IMR-90 (cell line): Measurements from ENCODE around the gene PGGHG. TPM values are rescaled to one million over a fixed set of nuclear protein-coding genes. Genes with fewer than 3 reads are reported as not detected.

Experiments used
- ATAC-seq: fragments of 200-7000 bp; cut with Tn5 transposase; 2 replicates; pipeline ENCODE4 v1.9.1; 2020; ENCODE audit warnings: low read depth, mild to moderate bottlenecking, moderate library complexity
- BruUV-seq: library from RNA; stranded (reverse); fragments of 400-500 nt; replicated peaks from 2 replicates; lab custom pipeline; 2021; lab: Mats Ljungman, UMichigan
- CTCF ChIA-PET: fragments of 300-600 bp; formaldehyde crosslinking; extraction: SDS; loops from one replicate; lab custom pipeline; 2021; ENCODE audit warnings: antibody characterized with exemption; lab: Yijun Ruan, JAX
- POLR2A ChIA-PET: fragments of 300-600 bp; sonication (Branson Sonifier 250); formaldehyde crosslinking; loops from one replicate; lab custom pipeline; 2022; ENCODE audit warnings: antibody characterized with exemption; ENCODE audit not compliant: unreplicated experiment; lab: Charles Lee
- DNase-seq: peaks from one replicate; pipeline ENCODE4 v3.0.0; 2013
- H2AFZ ChIP-seq: replicated peaks from 2 replicates; pipeline ENCODE3; 2013; ENCODE audit warnings: low read length, mild to moderate bottlenecking; ENCODE audit not compliant: poor library complexity
- H2AK5ac ChIP-seq: 2 replicates; pipeline ENCODE4 v1.6.1; 2013; ENCODE audit warnings: low read depth, low read length, inconsistent platforms
- H2AK9ac ChIP-seq: replicated peaks from 2 replicates; pipeline ENCODE3; 2013; ENCODE audit warnings: mild to moderate bottlenecking, low read depth, low read length, moderate library complexity; ENCODE audit not compliant: poor library complexity
- H2BK120ac ChIP-seq: 2 replicates; pipeline ENCODE4 v1.6.1; 2013; ENCODE audit warnings: low read depth, low read length, inconsistent platforms
- H2BK15ac ChIP-seq: 3 replicates; pipeline ENCODE4 v1.6.1; 2013; ENCODE audit warnings: low read depth, low read length, inconsistent platforms
- H2BK20ac ChIP-seq: 2 replicates; pipeline ENCODE4 v1.6.1; 2013; ENCODE audit warnings: low read depth, mild to moderate bottlenecking, inconsistent platforms, low read length, moderate library complexity
- H2BK5ac ChIP-seq: 2 replicates; pipeline ENCODE4 v1.6.1; 2013; ENCODE audit warnings: mild to moderate bottlenecking, low read depth, low read length, inconsistent platforms; ENCODE audit not compliant: poor library complexity, severe bottlenecking
- H3K14ac ChIP-seq: replicated peaks from 2 replicates; pipeline ENCODE4 v1.6.1; 2013; ENCODE audit warnings: low read depth, low read length, inconsistent platforms
- H3K18ac ChIP-seq: 2 replicates; pipeline ENCODE4 v1.6.1; 2013; ENCODE audit warnings: low read depth, low read length, control low read depth
- H3K23ac ChIP-seq: 2 replicates; pipeline ENCODE4 v1.6.1; 2013; ENCODE audit warnings: low read depth, low read length, inconsistent platforms
- H3K27ac ChIP-seq: 2 replicates; pipeline ENCODE4 v1.5.1; 2013; ENCODE audit warnings: mild to moderate bottlenecking, control low read depth, low read length; ENCODE audit not compliant: insufficient read depth
- H3K27me3 ChIP-seq: 2 replicates; pipeline ENCODE4 v1.6.1; 2013; ENCODE audit warnings: low read length; ENCODE audit not compliant: control insufficient read depth, insufficient read depth
- H3K36me3 ChIP-seq: 2 replicates; pipeline ENCODE4 v1.6.1; 2013; ENCODE audit warnings: low read length, mixed read lengths; ENCODE audit not compliant: control insufficient read depth, insufficient read depth
- H3K4ac ChIP-seq: 2 replicates; pipeline ENCODE4 v1.6.1; 2013; ENCODE audit warnings: low read depth, low read length, inconsistent platforms
- H3K4me1 ChIP-seq: 2 replicates; pipeline ENCODE4 v1.6.1; 2013; ENCODE audit warnings: low read length, mixed read lengths; ENCODE audit not compliant: control insufficient read depth, insufficient read depth
- H3K4me2 ChIP-seq: 2 replicates; pipeline ENCODE4 v1.6.1; 2013; ENCODE audit warnings: low read depth, mild to moderate bottlenecking, control low read depth, low read length, moderate library complexity
- H3K4me3 ChIP-seq: 2 replicates; pipeline ENCODE4 v1.5.1; 2013; ENCODE audit warnings: low read depth, mild to moderate bottlenecking, control low read depth, low read length, moderate library complexity; ENCODE audit not compliant: insufficient read depth
- H3K56ac ChIP-seq: 2 replicates; pipeline ENCODE4 v1.6.1; 2013; ENCODE audit warnings: low read length, inconsistent platforms; ENCODE audit not compliant: insufficient read depth; ENCODE audit errors: extremely low read depth
- H3K79me1 ChIP-seq, 2 experiments: 2 replicates each; pipeline ENCODE4 v1.6.1; 2013; ENCODE audit warnings: low read length in 2 of 2, inconsistent platforms in 1 of 2, low read depth in 1 of 2
- H3K9ac ChIP-seq: 2 replicates; pipeline ENCODE4 v1.6.1; 2013; ENCODE audit warnings: low read depth, low read length, control low read depth
- H3K9me1 ChIP-seq: 2 replicates; pipeline ENCODE4 v1.6.1; 2013; ENCODE audit warnings: low read length, inconsistent platforms; ENCODE audit not compliant: insufficient read depth
- H3K9me3 ChIP-seq: 2 replicates; pipeline ENCODE4 v1.6.1; 2013; ENCODE audit warnings: low read length; ENCODE audit not compliant: control insufficient read depth, insufficient read depth
- H4K20me1 ChIP-seq: 2 replicates; pipeline ENCODE4 v1.6.1; 2013; ENCODE audit warnings: low read length, inconsistent platforms; ENCODE audit not compliant: insufficient read depth
- H4K5ac ChIP-seq: 2 replicates; pipeline ENCODE4 v1.6.1; 2013; ENCODE audit warnings: mild to moderate bottlenecking, low read depth, low read length, control low read depth
- H4K8ac ChIP-seq, 2 experiments: 2 replicates each; pipeline ENCODE4 v1.6.1; 2013; ENCODE audit warnings: low read depth in 2 of 2, low read length in 2 of 2, control low read depth in 1 of 2, inconsistent platforms in 1 of 2
- H4K91ac ChIP-seq: 2 replicates; pipeline ENCODE4 v1.6.1; 2013; ENCODE audit warnings: low read depth, low read length, inconsistent platforms; ENCODE audit not compliant: insufficient read depth
- BHLHE40 ChIP-seq: fragments of 150-350 bp; IDR thresholded peaks from 2 replicates; pipeline ENCODE4 v1.6.1; 2016; ENCODE audit warnings: mild to moderate bottlenecking, low read depth, low read length
- CEBPB ChIP-seq: IDR thresholded peaks from 2 replicates; pipeline ENCODE4 v1.6.1; 2012; ENCODE audit warnings: low read depth, low read length, improper control_type of control experiment
- FOS ChIP-seq: fragments of 150-350 bp; IDR thresholded peaks from 2 replicates; pipeline ENCODE4 v1.6.1; 2016; ENCODE audit warnings: low read depth, low read length
- RAD21 ChIP-seq: IDR thresholded peaks from 2 replicates; pipeline ENCODE4 v1.6.1; 2012; ENCODE audit warnings: low read length, improper control_type of control experiment
- RFX5 ChIP-seq: IDR thresholded peaks from 2 replicates; pipeline ENCODE4 v1.8.0; 2012; ENCODE audit warnings: low read depth, mild to moderate bottlenecking, low read length, moderate library complexity
- WGBS, 2 experiments: methylation state at CpG; one replicate each; pipeline versions ENCODE4 v1.1.5 to v1.1.7; 2013; ENCODE audit warnings: missing lambda C conversion rate in 2 of 2; ENCODE audit not compliant: insufficient read length in 1 of 2; ENCODE audit errors: extremely low coverage in 2 of 2; 5-methylcytosine and 5-hydroxymethylcytosine counted together
- dilution Hi-C: fragments of 300-500 bp; cut with HindIII; formaldehyde crosslinking; loops from one replicate; pipeline ENCODE4 v1.14.3; 2018; ENCODE audit warnings: low sequenced_read_pairs; ENCODE audit not compliant: unreplicated experiment
- in situ Hi-C: fragments of 300-500 bp; cut with MboI; formaldehyde crosslinking; loops from 3 replicates; pipeline ENCODE4 v1.14.3; 2019; ENCODE audit warnings: low sequenced_read_pairs, inconsistent platforms, mixed read lengths
- intact Hi-C: fragments of 100-400 bp; cut with micrococcal nuclease; formaldehyde crosslinking; loops from 2 replicates; pipeline ENCODE4 v1.10.0; 2022
- polyA plus RNA-seq, 3 experiments: library from polyadenylated mRNA; depleted of rRNA; stranded (reverse); fragments of >200 nt; gene quantifications; 2 replicates each; pipeline ENCODE4 v1.2.3, GENCODE V29; 2012; ENCODE audit warnings: low replicate concordance in 1 of 3
- total RNA-seq: library from RNA; depleted of rRNA; stranded (reverse); fragments of >200 nt; gene quantifications from 2 replicates; pipeline ENCODE4 v1.2.3, GENCODE V29; 2012
- TF ChIP-seq, protein P1 (sequence below): fragments of 150-350 bp; IDR thresholded peaks from 2 replicates; pipeline ENCODE4 v1.6.1; 2016; ENCODE audit warnings: low read depth, mild to moderate bottlenecking, low read length, moderate library complexity, borderline replicate concordance
- TF ChIP-seq, protein P2 (sequence below): fragments of 150-350 bp; IDR thresholded peaks from 2 replicates; pipeline ENCODE4 v1.6.1; 2017; ENCODE audit warnings: mild to moderate bottlenecking, antibody characterized with exemption, low read length, low read depth

The PGGHG gene
- total and polyA plus RNA-seq, 2 of the 4 experiments (the other 2 are of a cell fraction), result 1.8 to 17.0 TPM

- no peak for TF ChIP-seq RFX5
- TF ChIP-seq FOS, result no peak
- TF ChIP-seq RAD21, result no peak
- TF ChIP-seq BHLHE40, result no peak
- TF ChIP-seq CEBPB, result no peak
- TF ChIP-seq, protein P1, sequence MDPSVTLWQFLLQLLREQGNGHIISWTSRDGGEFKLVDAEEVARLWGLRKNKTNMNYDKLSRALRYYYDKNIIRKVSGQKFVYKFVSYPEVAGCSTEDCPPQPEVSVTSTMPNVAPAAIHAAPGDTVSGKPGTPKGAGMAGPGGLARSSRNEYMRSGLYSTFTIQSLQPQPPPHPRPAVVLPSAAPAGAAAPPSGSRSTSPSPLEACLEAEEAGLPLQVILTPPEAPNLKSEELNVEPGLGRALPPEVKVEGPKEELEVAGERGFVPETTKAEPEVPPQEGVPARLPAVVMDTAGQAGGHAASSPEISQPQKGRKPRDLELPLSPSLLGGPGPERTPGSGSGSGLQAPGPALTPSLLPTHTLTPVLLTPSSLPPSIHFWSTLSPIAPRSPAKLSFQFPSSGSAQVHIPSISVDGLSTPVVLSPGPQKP, result no peak
- TF ChIP-seq, protein P2, sequence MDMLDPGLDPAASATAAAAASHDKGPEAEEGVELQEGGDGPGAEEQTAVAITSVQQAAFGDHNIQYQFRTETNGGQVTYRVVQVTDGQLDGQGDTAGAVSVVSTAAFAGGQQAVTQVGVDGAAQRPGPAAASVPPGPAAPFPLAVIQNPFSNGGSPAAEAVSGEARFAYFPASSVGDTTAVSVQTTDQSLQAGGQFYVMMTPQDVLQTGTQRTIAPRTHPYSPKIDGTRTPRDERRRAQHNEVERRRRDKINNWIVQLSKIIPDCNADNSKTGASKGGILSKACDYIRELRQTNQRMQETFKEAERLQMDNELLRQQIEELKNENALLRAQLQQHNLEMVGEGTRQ, result no peak
- Histone ChIP-seq H2AK5ac (no peak overlapping the region; the same call in 1 of the 2 replicates), H3K9me3 (no peaks in the 10 kb centered on the region), H2AK9ac (peak overlapping the region; percentile 70), H3K14ac (no peak overlapping the region; the same call in 1 of the 2 replicates), H4K5ac (peak overlapping the region; percentile 70), H2BK5ac (no peak overlapping the region), H4K8ac (peak overlapping the region; percentile 49 to 84), H3K27ac (no peak overlapping the region), H2BK15ac (peak overlapping the region; percentile 37; the same call in 1 of the 3 replicates), H3K56ac (no peak overlapping the region), H2BK20ac (peak overlapping the region; percentile 40; the same call in 1 of the 2 replicates), H2AFZ (peak overlapping the region; percentile 87), H3K4me2 (no peak overlapping the region), H4K91ac (0 out of 2 replicates have a peak overlapping the region, but pooled peaks have one; percentile 26), H3K79me1 (no peaks in the 10 kb centered on the region), H3K4me3 (no peak overlapping the region), H3K9me1 (no peaks in the 10 kb centered on the region), H2BK120ac (peak overlapping the region; percentile 61), H3K23ac (no peak overlapping the region), H3K4ac (peak overlapping the region; percentile 66), H3K9ac (no peak overlapping the region), H3K36me3 (no peaks in the 10 kb centered on the region), H3K27me3 (no peaks in the 10 kb centered on the region), H3K4me1 (peaks cover 13% of the 10 kb centered on the region), H4K20me1 (no peaks in the 10 kb centered on the region), H3K18ac (no peak overlapping the region)
- ChIA-PET POLR2A (no interaction called here), CTCF (no interaction called here)
- WGBS, 2 experiments, result 77% methylated on average over 6 of the region's 6 CpGs; no CpG with 5 or more reads in 1 of the 2 experiments
- no TSS peak for BruUV-seq
- intact Hi-C loops, result no loop called here
- no peak for ATAC-seq
- in situ Hi-C loops, result no loop called here
- dilution Hi-C loops, result no loop called here
- no peak for DNase-seq
Observed at GRCh38 chr11:326592-326841, 37.6 kb downstream of the PGGHG start.
